Endothelial cell of umbilical vein (primary cell): ENCODE data around the gene DPEP2. TPM values are rescaled to one million over a fixed set of nuclear protein-coding genes. Genes with fewer than 3 reads are reported as not detected.

ENCODE experiments used
- BruUV-seq: library from RNA; stranded (reverse); fragments of 400-500 nt; replicated peaks from 2 replicates; lab custom pipeline; 2021; lab: Mats Ljungman, UMichigan
- CTCF ChIA-PET: fragments of 300-600, 350-600 bp; sonication (Branson Sonifier 250); formaldehyde crosslinking; loops from one replicate; lab custom pipeline; 2021; ENCODE audit warnings: antibody characterized with exemption, inconsistent platforms; lab: Charles Lee
- POLR2A ChIA-PET: fragments of 300-600, 350-600 bp; sonication (Branson Sonifier 250); formaldehyde crosslinking; loops from one replicate; lab custom pipeline; 2021; ENCODE audit warnings: antibody characterized with exemption, inconsistent platforms; lab: Charles Lee
- DNase-seq: peaks from one replicate; pipeline ENCODE4 v3.0.0-alpha.2; 2011; ENCODE audit warnings: low read depth, low spot score
- FAIRE-seq: peaks from 2 replicates; lab custom pipeline; 2011; peaks lifted over from hg19 to GRCh38; lab: Jason Lieb, UNC
- H2AFZ ChIP-seq: 2 replicates; pipeline ENCODE4 v1.6.0; 2012; ENCODE audit warnings: low read depth, low read length, control low read depth, inconsistent platforms
- H3K27ac ChIP-seq: 2 replicates; pipeline ENCODE4 v1.5.1; 2011; ENCODE audit warnings: low read depth, mild to moderate bottlenecking, control low read depth, low read length, moderate library complexity; ENCODE audit not compliant: insufficient read depth
- H3K27me3 ChIP-seq, 2 experiments: 2 replicates each; pipeline versions ENCODE4 v1.6.0 to v1.6.1; 2011; ENCODE audit warnings: low read length in 2 of 2, mixed read lengths in 1 of 2; ENCODE audit not compliant: control insufficient read depth in 2 of 2, insufficient read depth in 2 of 2
- H3K36me3 ChIP-seq, 2 experiments: 2 replicates in 1 of 2; 3 replicates in 1 of 2; pipeline ENCODE4 v1.5.1; 2011; ENCODE audit warnings: low read length in 2 of 2, mild to moderate bottlenecking in 1 of 2, moderate library complexity in 1 of 2; ENCODE audit not compliant: control insufficient read depth in 2 of 2, insufficient read depth in 2 of 2; ENCODE audit errors: extremely low read depth in 1 of 2
- H3K4me1 ChIP-seq: 3 replicates; pipeline ENCODE4 v1.5.1; 2011; ENCODE audit warnings: mild to moderate bottlenecking, low read length; ENCODE audit not compliant: control insufficient read depth, insufficient read depth; ENCODE audit errors: extremely low read depth
- H3K4me2 ChIP-seq: 2 replicates; pipeline ENCODE4 v1.6.1; 2011; ENCODE audit warnings: low read length, control low read depth, mixed read lengths; ENCODE audit not compliant: insufficient read depth
- H3K4me3 ChIP-seq, 3 experiments: fragments of 200-600 bp in 1 of 3; sonication (generic), shearing (Covaris generic) in 1 of 3; replicated peaks in 1 of 3; 2 replicates each; pipeline ENCODE4 v1.5.1; 2011 to 2016; ENCODE audit warnings: control low read depth in 3 of 3, low read length in 3 of 3, mild to moderate bottlenecking in 2 of 3, inconsistent platforms in 1 of 3, low read depth in 1 of 3, moderate library complexity in 1 of 3; ENCODE audit not compliant: insufficient read depth in 1 of 3
- H3K79me2 ChIP-seq: 2 replicates; pipeline ENCODE4 v1.6.0; 2012; ENCODE audit warnings: low read length, inconsistent platforms; ENCODE audit not compliant: control insufficient read depth, insufficient read depth
- H3K9ac ChIP-seq: replicated peaks from 2 replicates; pipeline ENCODE3; 2011; ENCODE audit warnings: low read length, control low read depth; ENCODE audit not compliant: insufficient read depth; ENCODE audit errors: extremely low read depth
- H3K9me1 ChIP-seq: replicated peaks from 3 replicates; pipeline ENCODE4 v1.6.0; 2011; ENCODE audit warnings: mild to moderate bottlenecking, low read length; ENCODE audit not compliant: control insufficient read depth, insufficient read depth; ENCODE audit errors: extremely low read depth
- H3K9me3 ChIP-seq: replicated peaks from 2 replicates; pipeline ENCODE4 v1.5.1; 2012; ENCODE audit warnings: low read length, inconsistent platforms; ENCODE audit not compliant: control insufficient read depth, insufficient read depth
- H4K20me1 ChIP-seq: replicated peaks from 2 replicates; pipeline ENCODE3; 2011; ENCODE audit warnings: mild to moderate bottlenecking, low read length; ENCODE audit not compliant: control insufficient read depth, insufficient read depth; ENCODE audit errors: extremely low read depth
- EZH2 ChIP-seq: IDR thresholded peaks from 2 replicates; pipeline ENCODE4 v1.6.1; 2012; ENCODE audit warnings: borderline replicate concordance, low read depth, mild to moderate bottlenecking, moderate library complexity, low read length, inconsistent platforms; ENCODE audit not compliant: severe bottlenecking
- FOS ChIP-seq: IDR thresholded peaks from 2 replicates; pipeline ENCODE4 v1.6.1; 2011; ENCODE audit warnings: mild to moderate bottlenecking, low read length, moderate library complexity, borderline replicate concordance; ENCODE audit not compliant: insufficient read depth
- GATA2 ChIP-seq: IDR thresholded peaks from 2 replicates; pipeline ENCODE4 v1.7.0; 2011; ENCODE audit warnings: low read depth, mild to moderate bottlenecking, moderate library complexity, mixed read lengths, low read length; ENCODE audit not compliant: insufficient read length, insufficient read depth
- JUN ChIP-seq: IDR thresholded peaks from 2 replicates; pipeline ENCODE4 v1.6.1; 2011; ENCODE audit warnings: borderline replicate concordance, low read depth; ENCODE audit not compliant: insufficient read length, insufficient read depth
- MYC ChIP-seq: IDR thresholded peaks from one replicate; pipeline ENCODE4 v1.6.1; 2011; ENCODE audit warnings: mild to moderate bottlenecking, low read depth, low read length
- POLR2A ChIP-seq: IDR thresholded peaks from 2 replicates; pipeline ENCODE4 v1.6.1; 2012; ENCODE audit warnings: low read depth, mild to moderate bottlenecking, control low read depth, low read length
- POLR2AphosphoS5 ChIP-seq: IDR thresholded peaks from 2 replicates; pipeline ENCODE4 v1.6.1; 2012; ENCODE audit warnings: low read depth, mild to moderate bottlenecking, control low read depth, low read length, moderate library complexity; ENCODE audit not compliant: insufficient read depth
- dilution Hi-C: fragments of 300-500 bp; cut with MboI; formaldehyde crosslinking; loops from one replicate; pipeline ENCODE4 v1.15.0; 2019; ENCODE audit warnings: low sequenced_read_pairs; ENCODE audit not compliant: extremely low pct_ligation_motif_present
- intact Hi-C: fragments of 100-400 bp; cut with micrococcal nuclease; formaldehyde crosslinking; loops from one replicate; pipeline ENCODE4 v1.10.0; 2022
- polyA plus RNA-seq, 4 experiments: library from polyadenylated mRNA; depleted of rRNA in 3 of 4; stranded (reverse) in 3 of 4; unstranded in 1 of 4; fragments of >200 nt; gene quantifications; 2 replicates each; pipeline versions ENCODE4 v1.2.1 to v1.2.3, GENCODE V29; 2011 to 2012; ENCODE audit warnings: missing spikeins in 1 of 4
- total RNA-seq: library from RNA; stranded (reverse); gene quantifications from 2 replicates; pipeline ENCODE4 v1.2.3, GENCODE V29; 2021
- TF ChIP-seq, protein P1 (sequence below), 2 donors: IDR thresholded peaks; 1 replicate in 1 of 2; 2 replicates in 1 of 2; pipeline ENCODE4 v1.5.1; 2011; ENCODE audit warnings: low read length in 2 of 2, mild to moderate bottlenecking in 2 of 2, moderate library complexity in 2 of 2, control low read depth in 1 of 2, inconsistent platforms in 1 of 2, low read depth in 1 of 2; ENCODE audit not compliant: insufficient read depth in 1 of 2; ENCODE audit errors: extremely low read depth in 1 of 2
- TF ChIP-seq, protein P2 (sequence below): IDR thresholded peaks from 2 replicates; pipeline ENCODE4 v1.6.1; 2011; ENCODE audit not compliant: insufficient read depth, insufficient read length

The DPEP2 gene
- total and polyA plus RNA-seq, 2 donors (not counting 3 experiments of a cell fraction or from before 2014, with no cell fraction given) = 0.27 to 1.8 TPM

DNA sequence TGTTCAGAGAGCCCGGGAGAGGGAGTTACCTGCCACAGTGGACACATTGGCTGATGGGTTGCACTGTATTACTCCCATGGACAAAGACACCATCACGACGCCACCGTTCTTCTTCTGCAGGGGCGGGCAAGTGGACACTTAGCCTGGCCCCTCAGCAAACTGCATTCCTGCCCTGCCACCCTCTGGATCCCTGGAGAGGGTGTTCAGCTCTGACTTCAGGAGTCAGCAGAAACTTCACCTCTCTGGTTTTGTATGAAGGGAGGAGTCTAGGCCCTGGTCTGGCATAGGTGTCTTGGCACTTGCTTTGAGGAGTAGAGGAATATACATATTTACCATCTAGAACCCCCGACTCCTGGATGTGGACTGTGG is 9.3 kb downstream of the DPEP2 start:
- no peak for FAIRE-seq
- intact Hi-C loops (no loop called here), dilution Hi-C loops (no loop called here)
- ChIA-PET POLR2A (no interaction called here), CTCF (interaction anchor here (1.0 to 2.4 kb wide), 3 partner anchors 13 to 51 kb away, joined by 3 to 6 read pairs (median 5); no protein-coding TSS in a partner anchor)
- no peak overlapping the region for H3K9ac ChIP-seq
- H3K36me3 ChIP-seq = no peaks in the 10 kb centered on the region
- no peak overlapping the region for H3K4me2 ChIP-seq
- TF ChIP-seq, protein P1, sequence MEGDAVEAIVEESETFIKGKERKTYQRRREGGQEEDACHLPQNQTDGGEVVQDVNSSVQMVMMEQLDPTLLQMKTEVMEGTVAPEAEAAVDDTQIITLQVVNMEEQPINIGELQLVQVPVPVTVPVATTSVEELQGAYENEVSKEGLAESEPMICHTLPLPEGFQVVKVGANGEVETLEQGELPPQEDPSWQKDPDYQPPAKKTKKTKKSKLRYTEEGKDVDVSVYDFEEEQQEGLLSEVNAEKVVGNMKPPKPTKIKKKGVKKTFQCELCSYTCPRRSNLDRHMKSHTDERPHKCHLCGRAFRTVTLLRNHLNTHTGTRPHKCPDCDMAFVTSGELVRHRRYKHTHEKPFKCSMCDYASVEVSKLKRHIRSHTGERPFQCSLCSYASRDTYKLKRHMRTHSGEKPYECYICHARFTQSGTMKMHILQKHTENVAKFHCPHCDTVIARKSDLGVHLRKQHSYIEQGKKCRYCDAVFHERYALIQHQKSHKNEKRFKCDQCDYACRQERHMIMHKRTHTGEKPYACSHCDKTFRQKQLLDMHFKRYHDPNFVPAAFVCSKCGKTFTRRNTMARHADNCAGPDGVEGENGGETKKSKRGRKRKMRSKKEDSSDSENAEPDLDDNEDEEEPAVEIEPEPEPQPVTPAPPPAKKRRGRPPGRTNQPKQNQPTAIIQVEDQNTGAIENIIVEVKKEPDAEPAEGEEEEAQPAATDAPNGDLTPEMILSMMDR (IDR thresholded peaks at IDR 0.05; ENCODE audit: extremely low read depth in 1 of 2, insufficient read depth in 1 of 2, low read depth in 1 of 2, low read length in 2 of 2) = no peak
- no peak for TF ChIP-seq EZH2
- H2AFZ ChIP-seq = no peak overlapping the region
- no peaks in the 10 kb centered on the region for H3K9me3 ChIP-seq
- no peaks in the 10 kb centered on the region for H3K79me2 ChIP-seq
- peaks cover 5% of the 10 kb centered on the region for H3K4me1 ChIP-seq
- H3K27ac ChIP-seq = no peak overlapping the region
- no peak for DNase-seq
- no peak overlapping the region for H3K4me3 ChIP-seq
- no peaks in the 10 kb centered on the region for H4K20me1 ChIP-seq
- H3K9me1 ChIP-seq = no peaks in the 10 kb centered on the region
- no TSS peak for BruUV-seq
- H3K27me3 ChIP-seq = no peaks in the 10 kb centered on the region

DNA sequence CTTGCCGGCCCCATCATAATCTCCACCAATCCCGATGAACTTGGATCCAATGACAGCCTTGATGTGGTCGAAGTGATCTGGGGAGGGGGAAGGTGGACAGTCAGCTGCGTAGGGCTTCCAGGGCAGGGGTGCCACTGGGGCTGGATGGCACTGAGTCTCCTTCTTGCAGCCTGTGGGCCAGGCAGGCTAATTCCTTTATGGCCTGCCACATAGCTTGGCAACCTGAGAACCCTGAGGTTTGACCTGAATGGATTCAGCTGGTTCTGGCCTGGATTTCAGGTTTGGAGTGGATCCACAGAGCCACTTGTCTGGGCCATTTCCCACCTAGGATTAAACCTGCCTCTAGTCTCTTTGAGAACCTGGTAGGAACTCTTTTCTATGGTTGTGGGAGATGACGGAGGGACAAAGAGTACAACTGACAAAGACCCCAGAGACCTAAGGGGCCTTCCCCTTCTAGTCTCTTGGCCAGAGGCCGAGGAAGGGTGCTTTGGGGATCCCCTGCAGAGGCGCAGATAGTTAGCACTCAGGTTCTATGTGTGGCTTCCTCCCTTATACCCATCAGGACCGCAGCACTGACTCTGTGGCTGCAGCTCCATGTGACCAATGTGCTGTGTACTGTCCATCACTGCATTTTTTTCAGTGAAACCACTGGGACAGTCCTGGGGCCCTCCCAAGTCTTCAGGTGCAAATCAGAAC is 9.8 kb downstream of the DPEP2 start:
- CTCF ChIA-PET = interaction anchor here (1.0 to 2.4 kb wide), 3 partner anchors 13 to 51 kb away, joined by 3 to 6 read pairs (median 5); no protein-coding TSS in a partner anchor
- TF ChIP-seq MYC (no peak), GATA2 (no peak), FOS (no peak), JUN (no peak), POLR2A (no peak), EZH2 (no peak), POLR2AphosphoS5 (no peak)
- TF ChIP-seq, protein P1 (IDR thresholded peaks at IDR 0.05; ENCODE audit: extremely low read depth in 1 of 2, insufficient read depth in 1 of 2, low read depth in 1 of 2, low read length in 2 of 2) = no peak
- TF ChIP-seq, protein P2, sequence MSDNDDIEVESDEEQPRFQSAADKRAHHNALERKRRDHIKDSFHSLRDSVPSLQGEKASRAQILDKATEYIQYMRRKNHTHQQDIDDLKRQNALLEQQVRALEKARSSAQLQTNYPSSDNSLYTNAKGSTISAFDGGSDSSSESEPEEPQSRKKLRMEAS = no peak
- POLR2A ChIA-PET = no interaction called here

More for the DNA sequence above, 9.8 kb downstream of the DPEP2 start:
- Histone ChIP-seq H3K4me1 (peaks cover 10% of the 10 kb centered on the region), H3K27me3 (no peaks in the 10 kb centered on the region), H3K9me1 (no peaks in the 10 kb centered on the region), H3K79me2 (no peaks in the 10 kb centered on the region), H3K36me3 (no peaks in the 10 kb centered on the region), H3K27ac (no peak overlapping the region), H4K20me1 (no peaks in the 10 kb centered on the region), H3K4me2 (no peak overlapping the region), H3K9ac (no peak overlapping the region), H3K9me3 (no peaks in the 10 kb centered on the region), H2AFZ (no peak overlapping the region), H3K4me3 (no peak overlapping the region)
- no peak for FAIRE-seq
- no peak for DNase-seq
- BruUV-seq = no TSS peak
- dilution Hi-C loops (no loop called here), intact Hi-C loops (no loop called here)
